CD4-positive, alpha-beta T cell treated with Interleukin-21 for 1 hour (primary cell): ENCODE measurements around the gene ANXA11.
"Not testable (repeated sequence)": the region's sequence is repeated elsewhere in the genome, so short reads cannot be mapped to it uniquely, and the experiment has no call there.

Source experiments
- DNase-seq: peaks from one replicate; pipeline ENCODE4 v3.0.0-alpha.2; 2020

The ANXA11 gene

GRCh38 chr10:80164596-80164995 lies 40.7 kb downstream of the ANXA11 start:
- no peak for DNase-seq

- no peak for DNase-seq
Measured at GRCh38 chr10:80163741-80164341, 41.5 kb downstream of the ANXA11 start.

GRCh38 chr10:80161321-80162083 lies 43.8 kb downstream of the ANXA11 start:
- no peak for DNase-seq

DNA sequence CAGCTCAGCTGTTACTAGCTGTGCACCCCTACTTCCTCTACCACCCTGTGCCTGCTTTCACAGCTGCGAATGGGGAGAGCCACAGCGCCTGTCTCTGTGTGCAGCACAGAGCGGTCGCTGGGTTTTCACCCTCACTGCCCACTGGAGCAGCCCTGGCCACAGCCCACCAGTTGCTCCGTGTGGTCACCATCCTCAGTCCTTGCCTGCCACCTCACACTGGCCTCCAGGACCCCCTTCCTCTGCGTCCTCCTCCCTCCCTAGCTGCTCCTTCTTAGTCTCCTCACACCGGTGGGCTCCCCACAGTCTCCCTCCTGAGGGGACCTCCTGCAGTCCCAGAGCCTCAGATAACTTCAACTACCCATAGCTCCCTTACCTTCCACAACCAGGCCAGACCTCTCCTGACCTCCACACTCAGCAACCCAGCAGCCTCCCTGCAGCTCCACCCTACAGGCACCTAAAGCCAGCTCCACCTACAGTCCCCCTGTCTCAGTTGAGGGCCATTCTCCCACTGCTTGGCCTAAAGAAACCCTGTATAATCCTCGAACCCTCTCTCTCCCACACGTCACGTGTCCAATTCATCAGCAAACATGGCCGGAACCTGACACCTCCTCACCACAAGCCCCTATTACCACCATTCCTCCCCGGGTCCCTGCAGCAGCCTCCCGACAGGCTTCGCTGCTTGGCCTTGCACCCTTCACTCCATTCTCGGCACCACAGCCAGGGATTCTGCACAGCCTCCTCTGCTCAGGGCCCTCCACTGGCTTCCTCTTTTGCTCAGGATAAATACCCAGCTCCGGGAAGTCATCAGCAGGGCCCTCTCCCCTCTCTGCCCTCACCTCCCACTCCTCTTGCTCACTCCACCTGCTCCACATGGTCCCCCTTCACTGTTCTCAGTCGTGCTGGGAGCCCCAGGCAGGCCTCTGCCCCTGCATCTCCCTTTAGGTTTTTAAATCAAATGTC lies 44.7 kb downstream of the ANXA11 start:
- no peak for DNase-seq

- DNase-seq = no peak
Measured at GRCh38 chr10:80159166-80159873, 46.0 kb downstream of the ANXA11 start.

DNA sequence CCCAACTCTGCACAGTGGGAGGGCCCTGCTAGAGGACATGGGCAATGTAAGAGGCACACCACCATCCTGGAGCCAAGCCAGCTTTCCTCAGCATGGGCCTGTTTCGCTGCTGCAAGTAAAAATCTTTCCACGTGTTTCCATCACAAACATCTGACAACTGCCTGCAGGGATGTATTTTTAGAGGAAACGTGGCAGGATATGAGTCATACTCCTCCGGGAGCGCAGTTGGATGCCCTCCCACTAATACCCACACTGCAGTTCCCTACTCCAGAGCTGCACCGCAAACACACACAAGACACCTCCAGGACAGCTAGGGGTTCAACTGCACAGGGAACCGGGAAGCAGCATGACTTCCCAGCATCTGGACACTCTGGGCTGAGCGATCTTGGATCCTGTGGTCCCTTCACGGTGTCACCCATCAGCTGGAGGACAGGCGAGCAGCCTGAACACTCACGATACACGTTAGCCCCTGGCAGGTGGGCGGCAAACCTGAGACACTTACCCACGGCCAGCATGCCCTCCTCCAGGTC lies 46.7 kb downstream of the ANXA11 start:
- DNase-seq = no peak

DNA sequence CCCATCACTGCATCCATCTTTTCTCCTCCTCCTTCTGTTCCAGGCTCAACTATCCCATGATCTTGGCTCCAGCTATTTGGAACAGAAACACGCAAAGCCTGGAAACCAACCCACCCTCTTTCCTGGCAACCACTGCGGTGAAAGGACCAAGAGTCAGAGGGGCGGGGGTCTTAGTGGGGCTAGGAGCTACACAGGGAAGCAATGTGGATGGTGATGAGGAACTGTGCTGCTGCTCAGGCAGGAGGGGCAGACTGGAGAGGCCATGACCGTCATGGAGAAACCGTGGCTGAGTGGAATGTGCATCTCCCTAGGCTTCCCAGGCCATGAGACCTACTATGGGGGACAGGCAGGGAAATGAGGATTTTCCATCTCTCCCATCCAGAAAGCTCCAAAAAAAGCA lies 47.2 kb downstream of the ANXA11 start:
- DNase-seq = no peak

DNA sequence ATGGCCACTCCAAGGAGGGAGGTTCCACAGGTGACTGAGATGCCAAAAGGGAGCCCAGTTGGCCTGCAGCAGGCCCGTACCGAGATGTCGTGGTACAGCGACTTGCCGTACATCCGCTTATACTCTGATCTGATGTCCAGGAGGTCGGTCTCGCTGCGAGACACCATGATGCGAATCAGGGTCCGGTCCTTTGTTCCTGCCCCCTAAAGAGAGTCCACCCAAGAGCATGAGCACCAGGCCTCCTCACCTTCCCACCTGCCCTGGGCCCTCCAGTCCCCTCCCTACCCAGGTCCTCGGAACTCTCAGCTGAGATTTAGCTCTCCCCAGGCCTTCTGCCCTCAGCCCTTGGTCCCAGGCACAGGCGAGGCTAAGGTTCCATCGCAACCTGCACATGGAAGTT lies 47.8 kb downstream of the ANXA11 start:
- no peak for DNase-seq

DNA sequence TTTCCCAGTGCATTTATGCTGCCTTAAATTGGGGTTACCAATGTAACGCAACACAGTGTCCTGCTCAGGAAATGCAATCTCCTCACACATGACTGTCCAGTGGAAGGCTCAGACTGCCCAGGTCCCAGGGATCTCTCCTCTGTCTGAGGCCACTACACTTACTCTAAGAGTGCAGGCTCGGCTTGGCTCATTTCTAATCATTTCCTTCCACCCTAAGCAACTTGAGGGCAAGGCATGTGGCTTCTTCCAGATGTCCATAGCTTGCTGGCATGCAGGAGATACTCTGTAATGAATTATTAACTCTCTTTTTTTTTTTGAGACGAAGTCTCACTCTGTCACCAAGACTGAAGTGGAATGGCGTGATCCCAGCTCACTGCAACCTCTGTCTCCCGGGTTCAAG lies 49.1 kb downstream of the ANXA11 start:
- DNase-seq = no peak

GRCh38 chr10:80155696-80156215 lies 49.6 kb downstream of the ANXA11 start:
- DNase-seq = no peak

- DNase-seq = no peak
Measured at GRCh38 chr10:80154978-80155695, 50.2 kb downstream of the ANXA11 start.

- no peak for DNase-seq
Measured at GRCh38 chr10:80154626-80154977, 50.7 kb downstream of the ANXA11 start.

DNA sequence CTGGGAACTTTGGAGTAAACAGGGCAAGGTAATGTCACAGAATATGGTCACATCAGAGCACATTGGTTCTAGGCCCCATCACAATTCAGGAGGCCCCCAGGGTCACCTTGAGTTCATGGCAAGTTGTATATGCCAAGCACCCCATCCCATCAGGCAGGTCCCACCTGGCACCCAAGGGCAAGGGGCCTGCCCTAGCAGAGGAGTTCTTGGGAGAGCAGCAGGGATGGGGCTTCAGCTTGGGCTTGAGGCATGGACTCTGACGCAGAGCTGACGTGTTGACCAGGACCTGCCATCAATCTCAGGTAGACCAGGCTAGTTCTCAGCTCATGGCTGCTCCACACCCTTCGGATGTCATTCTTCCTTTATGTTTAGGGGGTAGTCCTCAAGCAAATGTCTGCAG lies 51.9 kb downstream of the ANXA11 start:
- no peak for DNase-seq

DNA sequence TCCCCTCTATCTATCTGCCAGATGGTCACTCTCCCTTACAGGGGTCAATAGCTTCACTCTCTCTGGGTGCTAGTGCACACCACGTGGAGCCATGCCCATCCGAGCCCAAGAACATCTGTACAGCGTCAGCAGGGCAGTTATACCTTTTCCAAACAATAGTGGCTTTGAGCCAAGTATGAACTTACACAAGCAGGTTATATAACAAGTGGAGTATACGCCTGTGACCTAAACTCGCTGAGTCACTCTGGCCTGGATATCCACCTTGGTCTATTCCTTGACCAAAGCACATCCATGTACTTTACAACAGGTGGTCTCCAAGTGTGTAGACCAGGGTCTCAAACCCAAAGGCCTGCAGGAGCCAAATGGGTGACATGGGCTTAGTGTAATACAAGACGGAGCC lies 52.5 kb downstream of the ANXA11 start:
- DNase-seq = no peak

GRCh38 chr10:80150172-80150571 lies 55.2 kb downstream of the ANXA11 start:
- no peak for DNase-seq

- DNase-seq = no peak
Measured at GRCh38 chr10:80149123-80149522, 56.2 kb downstream of the ANXA11 start.

- DNase-seq = no peak
Measured at GRCh38 chr10:80148166-80148805, 57.1 kb downstream of the ANXA11 start.

- no peak for DNase-seq
Measured at GRCh38 chr10:80146918-80147317, 58.4 kb downstream of the ANXA11 start.

- DNase-seq = not testable (repeated sequence)
Measured at GRCh38 chr10:80145406-80146308, 59.7 kb downstream of the ANXA11 start.

DNA sequence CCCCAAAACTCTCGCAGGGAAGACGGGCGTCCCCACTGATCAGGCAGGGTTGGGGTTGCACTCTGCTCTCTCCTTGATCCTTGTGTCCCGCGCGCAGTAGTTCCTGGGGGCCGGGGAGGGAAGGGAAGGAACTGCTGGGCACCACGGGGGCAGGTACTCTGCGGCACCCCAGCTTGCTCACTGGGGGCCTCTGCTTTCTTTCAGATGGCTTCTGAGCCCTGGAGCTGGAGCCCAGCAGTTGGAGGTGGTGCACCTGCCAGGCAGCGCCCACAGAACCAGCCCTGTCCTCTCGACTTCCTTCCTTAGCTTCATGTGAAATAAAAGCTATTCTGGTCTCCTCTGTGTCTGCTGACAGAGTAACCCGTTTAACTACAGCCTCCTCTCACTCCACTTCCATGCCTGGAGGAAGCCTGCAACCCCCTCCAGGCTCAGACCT lies 60.6 kb downstream of the ANXA11 start:
- peak; percentile 16 for DNase-seq
